Measurements from ENCODE around the gene GPR39.

The GPR39 gene

DNA sequence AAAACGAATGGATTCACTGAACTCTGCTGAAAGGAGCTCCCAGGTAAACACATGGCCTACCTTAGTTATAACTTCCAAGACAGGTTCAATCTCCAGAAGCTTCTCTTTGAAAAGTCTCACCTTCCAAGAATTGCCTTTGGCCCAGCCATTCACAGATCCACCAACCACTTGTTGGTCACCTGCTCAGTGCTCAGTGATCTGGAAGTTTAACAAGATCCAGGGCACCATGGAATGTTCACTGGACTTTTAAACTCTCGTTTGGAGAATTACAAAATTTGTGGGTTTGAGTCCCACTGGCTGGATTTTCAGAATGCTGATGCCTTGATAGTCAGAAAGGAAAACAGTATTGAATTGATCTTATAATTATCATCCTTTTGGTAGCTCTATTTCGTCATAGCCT is 9.4 kb downstream of the GPR39 start:
- ATAC-seq = no peak
- TF ChIP-seq, protein P1, sequence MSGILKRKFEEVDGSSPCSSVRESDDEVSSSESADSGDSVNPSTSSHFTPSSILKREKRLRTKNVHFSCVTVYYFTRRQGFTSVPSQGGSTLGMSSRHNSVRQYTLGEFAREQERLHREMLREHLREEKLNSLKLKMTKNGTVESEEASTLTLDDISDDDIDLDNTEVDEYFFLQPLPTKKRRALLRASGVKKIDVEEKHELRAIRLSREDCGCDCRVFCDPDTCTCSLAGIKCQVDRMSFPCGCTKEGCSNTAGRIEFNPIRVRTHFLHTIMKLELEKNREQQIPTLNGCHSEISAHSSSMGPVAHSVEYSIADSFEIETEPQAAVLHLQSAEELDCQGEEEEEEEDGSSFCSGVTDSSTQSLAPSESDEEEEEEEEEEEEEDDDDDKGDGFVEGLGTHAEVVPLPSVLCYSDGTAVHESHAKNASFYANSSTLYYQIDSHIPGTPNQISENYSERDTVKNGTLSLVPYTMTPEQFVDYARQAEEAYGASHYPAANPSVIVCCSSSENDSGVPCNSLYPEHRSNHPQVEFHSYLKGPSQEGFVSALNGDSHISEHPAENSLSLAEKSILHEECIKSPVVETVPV (CRISPR knock-in tag; IDR thresholded peaks at IDR 0.05) = no peak
- TF ChIP-seq, protein P2, sequence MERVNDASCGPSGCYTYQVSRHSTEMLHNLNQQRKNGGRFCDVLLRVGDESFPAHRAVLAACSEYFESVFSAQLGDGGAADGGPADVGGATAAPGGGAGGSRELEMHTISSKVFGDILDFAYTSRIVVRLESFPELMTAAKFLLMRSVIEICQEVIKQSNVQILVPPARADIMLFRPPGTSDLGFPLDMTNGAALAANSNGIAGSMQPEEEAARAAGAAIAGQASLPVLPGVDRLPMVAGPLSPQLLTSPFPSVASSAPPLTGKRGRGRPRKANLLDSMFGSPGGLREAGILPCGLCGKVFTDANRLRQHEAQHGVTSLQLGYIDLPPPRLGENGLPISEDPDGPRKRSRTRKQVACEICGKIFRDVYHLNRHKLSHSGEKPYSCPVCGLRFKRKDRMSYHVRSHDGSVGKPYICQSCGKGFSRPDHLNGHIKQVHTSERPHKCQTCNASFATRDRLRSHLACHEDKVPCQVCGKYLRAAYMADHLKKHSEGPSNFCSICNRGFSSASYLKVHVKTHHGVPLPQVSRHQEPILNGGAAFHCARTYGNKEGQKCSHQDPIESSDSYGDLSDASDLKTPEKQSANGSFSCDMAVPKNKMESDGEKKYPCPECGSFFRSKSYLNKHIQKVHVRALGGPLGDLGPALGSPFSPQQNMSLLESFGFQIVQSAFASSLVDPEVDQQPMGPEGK (CRISPR knock-in tag; IDR thresholded peaks at IDR 0.05; ENCODE audit: borderline replicate concordance) = no peak
- TF ChIP-seq SNAI2 (CRISPR knock-in tag; IDR thresholded peaks at IDR 0.05) (no peak), PPARA (CRISPR knock-in tag; IDR thresholded peaks at IDR 0.05; ENCODE audit: borderline replicate concordance) (no peak), ZNF565 (CRISPR knock-in tag; conservative IDR thresholded peaks at IDR 0.05; ENCODE audit: low read depth) (no peak)

DNA sequence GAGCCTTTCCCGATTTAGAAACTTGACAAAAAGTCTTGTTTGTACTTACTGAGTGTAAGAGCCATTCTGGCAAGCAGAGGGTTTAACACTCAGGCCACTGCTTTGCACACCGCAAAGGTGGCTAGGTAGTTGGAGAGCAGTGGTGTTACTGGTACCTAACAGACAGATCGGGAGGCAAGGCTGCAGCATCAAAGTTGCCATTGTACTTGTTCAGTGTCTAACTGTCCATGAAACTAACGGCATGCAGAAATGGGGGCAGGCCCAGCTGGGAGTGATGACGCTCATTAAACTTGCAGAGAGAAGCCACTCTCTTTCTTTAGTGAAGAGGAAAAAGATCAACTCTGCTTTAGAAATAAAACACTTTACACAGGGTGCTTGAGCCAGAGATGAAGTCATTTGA is 10.1 kb downstream of the GPR39 start:
- no peak for ATAC-seq
- TF ChIP-seq, protein P3, sequence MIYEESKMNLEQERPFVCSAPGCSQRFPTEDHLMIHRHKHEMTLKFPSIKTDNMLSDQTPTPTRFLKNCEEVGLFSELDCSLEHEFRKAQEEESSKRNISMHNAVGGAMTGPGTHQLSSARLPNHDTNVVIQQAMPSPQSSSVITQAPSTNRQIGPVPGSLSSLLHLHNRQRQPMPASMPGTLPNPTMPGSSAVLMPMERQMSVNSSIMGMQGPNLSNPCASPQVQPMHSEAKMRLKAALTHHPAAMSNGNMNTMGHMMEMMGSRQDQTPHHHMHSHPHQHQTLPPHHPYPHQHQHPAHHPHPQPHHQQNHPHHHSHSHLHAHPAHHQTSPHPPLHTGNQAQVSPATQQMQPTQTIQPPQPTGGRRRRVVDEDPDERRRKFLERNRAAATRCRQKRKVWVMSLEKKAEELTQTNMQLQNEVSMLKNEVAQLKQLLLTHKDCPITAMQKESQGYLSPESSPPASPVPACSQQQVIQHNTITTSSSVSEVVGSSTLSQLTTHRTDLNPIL (CRISPR knock-in tag; IDR thresholded peaks at IDR 0.05; ENCODE audit: low read depth) = no peak
- TF ChIP-seq TCF4 (CRISPR knock-in tag; IDR thresholded peaks at IDR 0.05; ENCODE audit: borderline replicate concordance) = no peak
- no peak for TF ChIP-seq ZFP30 (CRISPR knock-in tag; IDR thresholded peaks at IDR 0.05)
- no peak for TF ChIP-seq CSDC2 (CRISPR knock-in tag; IDR thresholded peaks at IDR 0.05)
- no peak for TF ChIP-seq ESRRG (CRISPR knock-in tag; IDR thresholded peaks at IDR 0.05)
- TF ChIP-seq, protein P4, sequence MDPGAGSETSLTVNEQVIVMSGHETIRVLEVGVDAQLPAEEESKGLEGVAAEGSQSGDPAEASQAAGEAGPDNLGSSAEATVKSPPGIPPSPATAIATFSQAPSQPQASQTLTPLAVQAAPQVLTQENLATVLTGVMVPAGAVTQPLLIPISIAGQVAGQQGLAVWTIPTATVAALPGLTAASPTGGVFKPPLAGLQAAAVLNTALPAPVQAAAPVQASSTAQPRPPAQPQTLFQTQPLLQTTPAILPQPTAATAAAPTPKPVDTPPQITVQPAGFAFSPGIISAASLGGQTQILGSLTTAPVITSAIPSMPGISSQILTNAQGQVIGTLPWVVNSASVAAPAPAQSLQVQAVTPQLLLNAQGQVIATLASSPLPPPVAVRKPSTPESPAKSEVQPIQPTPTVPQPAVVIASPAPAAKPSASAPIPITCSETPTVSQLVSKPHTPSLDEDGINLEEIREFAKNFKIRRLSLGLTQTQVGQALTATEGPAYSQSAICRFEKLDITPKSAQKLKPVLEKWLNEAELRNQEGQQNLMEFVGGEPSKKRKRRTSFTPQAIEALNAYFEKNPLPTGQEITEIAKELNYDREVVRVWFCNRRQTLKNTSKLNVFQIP (CRISPR knock-in tag; IDR thresholded peaks at IDR 0.05; ENCODE audit: borderline replicate concordance, low read depth) = no peak
- TF ChIP-seq TOX (CRISPR knock-in tag; IDR thresholded peaks at IDR 0.05; ENCODE audit: borderline replicate concordance) = no peak
- no peak for TF ChIP-seq BACH2 (CRISPR knock-in tag; IDR thresholded peaks at IDR 0.05; ENCODE audit: borderline replicate concordance)
- TF ChIP-seq ZNF70 (CRISPR knock-in tag; IDR thresholded peaks at IDR 0.05) = no peak
- TF ChIP-seq ZC3H10 (CRISPR knock-in tag; IDR thresholded peaks at IDR 0.05) = no peak
- TF ChIP-seq, protein P1 (CRISPR knock-in tag; IDR thresholded peaks at IDR 0.05) = no peak
- TF ChIP-seq, protein P2 (CRISPR knock-in tag; IDR thresholded peaks at IDR 0.05; ENCODE audit: borderline replicate concordance) = no peak
- no peak for TF ChIP-seq ISL1 (CRISPR knock-in tag; IDR thresholded peaks at IDR 0.05)
- no peak for TF ChIP-seq OSR1 (CRISPR knock-in tag; IDR thresholded peaks at IDR 0.05)
- no peak for TF ChIP-seq GLIS3 (CRISPR knock-in tag; IDR thresholded peaks at IDR 0.05)
- TF ChIP-seq ZFP3 (CRISPR knock-in tag; IDR thresholded peaks at IDR 0.05) = no peak
- no peak for TF ChIP-seq SNAI2 (CRISPR knock-in tag; IDR thresholded peaks at IDR 0.05)
- no peak for TF ChIP-seq PPARA (CRISPR knock-in tag; IDR thresholded peaks at IDR 0.05; ENCODE audit: borderline replicate concordance)
- no peak for TF ChIP-seq ZNF8 (CRISPR knock-in tag; IDR thresholded peaks at IDR 0.05)
- no peak for TF ChIP-seq ZNF565 (CRISPR knock-in tag; conservative IDR thresholded peaks at IDR 0.05; ENCODE audit: low read depth)

DNA sequence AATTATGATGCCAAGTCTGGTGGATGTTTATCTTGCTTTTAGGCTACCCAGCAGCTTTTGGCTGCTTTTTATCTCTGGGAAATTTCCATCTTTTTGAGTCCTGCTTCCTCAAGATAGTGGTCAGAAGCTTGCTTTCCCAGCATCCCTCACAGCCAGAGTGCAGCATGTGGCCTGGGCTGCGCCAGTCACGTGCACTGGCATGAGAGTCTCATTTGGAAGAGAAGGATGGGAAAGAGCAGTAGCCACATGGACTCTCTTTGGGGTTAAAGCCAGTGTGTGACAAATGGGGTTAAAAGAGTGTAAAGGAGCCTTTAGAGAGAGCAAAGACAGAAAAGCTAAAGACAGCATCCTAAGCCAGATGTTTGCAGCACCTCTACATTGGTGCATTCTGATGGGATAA is 12.7 kb downstream of the GPR39 start:
- TF ChIP-seq, protein P1 (CRISPR knock-in tag; IDR thresholded peaks at IDR 0.05) = no peak
- TF ChIP-seq ZNF565 (CRISPR knock-in tag; conservative IDR thresholded peaks at IDR 0.05; ENCODE audit: low read depth) (no peak), ARNTL (CRISPR knock-in tag; IDR thresholded peaks at IDR 0.05; ENCODE audit: borderline replicate concordance, low read depth) (no peak), OSR1 (CRISPR knock-in tag; IDR thresholded peaks at IDR 0.05) (no peak), PPARA (CRISPR knock-in tag; IDR thresholded peaks at IDR 0.05; ENCODE audit: borderline replicate concordance) (no peak)
- TF ChIP-seq, protein P3 (CRISPR knock-in tag; IDR thresholded peaks at IDR 0.05; ENCODE audit: low read depth) = no peak
- no peak for ATAC-seq
